Endodermal cell (in vitro differentiated cells): ENCODE results near the gene MCF2L2. TPM values are rescaled to one million over a fixed set of nuclear protein-coding genes. Genes with fewer than 3 reads are reported as not detected.

Experiments used
- DNase-seq: peaks from one replicate; pipeline ENCODE4 v3.0.0-alpha.2; 2017
- H3K27ac ChIP-seq: 2 replicates; pipeline ENCODE4 v1.5.1; 2013; ENCODE audit warnings: mild to moderate bottlenecking, low read depth, low read length, moderate library complexity
- H3K27me3 ChIP-seq: 2 replicates; pipeline ENCODE4 v1.6.1; 2013; ENCODE audit warnings: mild to moderate bottlenecking, low read length, moderate library complexity; ENCODE audit not compliant: insufficient read depth, control insufficient read depth, poor library complexity, severe bottlenecking
- H3K36me3 ChIP-seq: 2 replicates; pipeline ENCODE4 v1.7.0; 2013; ENCODE audit warnings: mild to moderate bottlenecking, low read length, moderate library complexity; ENCODE audit not compliant: control insufficient read depth, insufficient read depth
- H3K4me1 ChIP-seq: one replicate; pipeline ENCODE4 v1.7.0; 2013; ENCODE audit warnings: low read length; ENCODE audit not compliant: control insufficient read depth, insufficient read depth
- H3K4me3 ChIP-seq: 2 replicates; pipeline ENCODE4 v1.5.1; 2013; ENCODE audit warnings: mild to moderate bottlenecking, low read length, moderate library complexity
- H3K9ac ChIP-seq: 2 replicates; pipeline ENCODE4 v1.6.1; 2013; ENCODE audit warnings: mild to moderate bottlenecking, low read length, moderate library complexity; ENCODE audit not compliant: poor library complexity, severe bottlenecking; ENCODE audit errors: extremely low read depth
- H3K9me3 ChIP-seq: 2 replicates; pipeline ENCODE4 v1.6.1; 2013; ENCODE audit warnings: mild to moderate bottlenecking, low read length, moderate library complexity; ENCODE audit not compliant: control insufficient read depth
- H3K27ac Mint-ChIP-seq: 2 replicates; pipeline ENCODE4 v1.8.0; 2020; ENCODE audit warnings: mixed read lengths
- H3K27me3 Mint-ChIP-seq: 2 replicates; pipeline ENCODE4 v1.8.0; 2021; ENCODE audit warnings: mild to moderate bottlenecking, mixed read lengths; ENCODE audit not compliant: insufficient read depth
- H3K36me3 Mint-ChIP-seq: 2 replicates; pipeline ENCODE4 v1.8.0; 2020; ENCODE audit warnings: low read depth, mixed read lengths
- H3K4me1 Mint-ChIP-seq: 2 replicates; pipeline ENCODE4 v1.8.0; 2020; ENCODE audit warnings: mixed read lengths
- H3K4me3 Mint-ChIP-seq: 2 replicates; pipeline ENCODE4 v1.8.0; 2020; ENCODE audit warnings: mild to moderate bottlenecking, moderate library complexity, mixed read lengths
- H3K9me3 Mint-ChIP-seq: 2 replicates; pipeline ENCODE4 v1.8.0; 2020; ENCODE audit warnings: mild to moderate bottlenecking, mixed read lengths
- WGBS, 2 experiments: methylation state at CpG; one replicate each; pipeline versions ENCODE4 v1.1.5 to v1.1.7; 2013; ENCODE audit warnings: missing lambda C conversion rate in 2 of 2, mixed read lengths in 1 of 2; ENCODE audit not compliant: insufficient coverage in 1 of 2, insufficient read length in 1 of 2; 5-methylcytosine and 5-hydroxymethylcytosine counted together
- total RNA-seq, 2 donors: library from RNA; stranded (reverse); fragmentation: NEBNext Ultra II Directional in 1 of 2; extraction: Animal tissue kit (Norgen Biotek cat#: 25700) in 1 of 2; gene quantifications; 2 replicates in 1 of 2; 3 replicates in 1 of 2; pipeline ENCODE4 v1.2.1, GENCODE V29; 2021
- TF ChIP-seq, protein P1 (sequence below): fragments of 200-600 bp; sonication (generic); conservative IDR thresholded peaks from 2 replicates; pipeline ENCODE4 v1.5.0; 2021; ENCODE audit warnings: antibody characterized with exemption, mild to moderate bottlenecking

Gene MCF2L2
- total RNA-seq, 2 donors from 2014 or later, result 72.6 to 86.5 TPM

DNA sequence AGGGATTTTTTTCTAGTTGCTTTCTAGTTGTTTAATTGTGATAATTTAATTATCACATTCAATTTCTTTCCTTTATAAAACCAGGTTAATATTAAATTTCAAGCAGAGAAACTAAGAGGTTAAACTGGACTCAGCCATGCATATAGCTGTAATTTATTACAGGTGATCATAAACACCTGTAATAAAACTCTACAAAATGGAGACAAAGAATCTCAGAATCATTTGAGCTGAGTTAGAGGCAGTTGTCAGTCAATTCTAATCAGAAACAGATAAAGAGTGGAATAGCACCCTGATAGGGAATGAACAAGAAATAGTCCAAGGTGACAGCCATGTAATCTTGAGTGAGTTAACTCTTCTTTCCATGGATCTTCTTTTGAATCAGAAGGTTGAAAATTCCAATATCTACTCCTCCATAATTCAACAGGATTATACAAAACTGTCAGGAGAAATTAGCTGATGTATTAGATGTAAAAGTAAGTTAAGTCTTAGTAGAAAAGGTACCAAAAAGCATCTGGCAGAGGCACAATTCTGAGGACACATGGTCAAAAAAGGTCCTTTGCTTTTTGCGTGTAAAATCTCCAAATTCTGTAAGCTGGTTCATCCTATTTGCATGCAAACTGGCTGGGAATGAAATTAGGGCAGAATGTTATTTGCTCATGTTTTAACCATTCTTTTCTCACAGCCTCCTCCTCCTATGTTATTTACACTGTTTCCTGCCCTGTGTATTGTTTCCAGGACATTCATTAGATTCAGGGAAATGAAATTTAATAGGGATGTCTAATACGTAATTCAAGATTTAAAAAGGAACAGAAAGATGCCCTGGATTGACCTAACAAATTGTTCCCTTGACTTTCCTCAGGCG, 214.8 kb downstream of the MCF2L2 start:
- no peak for DNase-seq
- no peak overlapping the region for H3K9ac ChIP-seq
- no peaks in the 10 kb centered on the region for H3K27me3 ChIP-seq
- H3K4me1 ChIP-seq, result peaks cover 14% of the 10 kb centered on the region
- peaks cover 38% of the 10 kb centered on the region for H3K9me3 ChIP-seq
- H3K27me3 Mint-ChIP-seq, result no peaks in the 10 kb centered on the region
- H3K36me3 Mint-ChIP-seq, result peaks cover 81% of the 10 kb centered on the region
- H3K4me3 ChIP-seq, result peak overlapping the region; percentile 26
- TF ChIP-seq, protein P1, sequence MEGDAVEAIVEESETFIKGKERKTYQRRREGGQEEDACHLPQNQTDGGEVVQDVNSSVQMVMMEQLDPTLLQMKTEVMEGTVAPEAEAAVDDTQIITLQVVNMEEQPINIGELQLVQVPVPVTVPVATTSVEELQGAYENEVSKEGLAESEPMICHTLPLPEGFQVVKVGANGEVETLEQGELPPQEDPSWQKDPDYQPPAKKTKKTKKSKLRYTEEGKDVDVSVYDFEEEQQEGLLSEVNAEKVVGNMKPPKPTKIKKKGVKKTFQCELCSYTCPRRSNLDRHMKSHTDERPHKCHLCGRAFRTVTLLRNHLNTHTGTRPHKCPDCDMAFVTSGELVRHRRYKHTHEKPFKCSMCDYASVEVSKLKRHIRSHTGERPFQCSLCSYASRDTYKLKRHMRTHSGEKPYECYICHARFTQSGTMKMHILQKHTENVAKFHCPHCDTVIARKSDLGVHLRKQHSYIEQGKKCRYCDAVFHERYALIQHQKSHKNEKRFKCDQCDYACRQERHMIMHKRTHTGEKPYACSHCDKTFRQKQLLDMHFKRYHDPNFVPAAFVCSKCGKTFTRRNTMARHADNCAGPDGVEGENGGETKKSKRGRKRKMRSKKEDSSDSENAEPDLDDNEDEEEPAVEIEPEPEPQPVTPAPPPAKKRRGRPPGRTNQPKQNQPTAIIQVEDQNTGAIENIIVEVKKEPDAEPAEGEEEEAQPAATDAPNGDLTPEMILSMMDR, result no peak
- no peak overlapping the region for H3K27ac ChIP-seq
- H3K9me3 Mint-ChIP-seq, result peaks cover 14% of the 10 kb centered on the region
- no peak overlapping the region for H3K27ac Mint-ChIP-seq
- WGBS, 2 experiments, result 91 to 100% methylated on average over 2 to 3 of the region's 3 CpGs
- H3K4me1 Mint-ChIP-seq, result peaks cover 14% of the 10 kb centered on the region
- peaks cover 66% of the 10 kb centered on the region for H3K36me3 ChIP-seq
- no peak overlapping the region for H3K4me3 Mint-ChIP-seq

DNA sequence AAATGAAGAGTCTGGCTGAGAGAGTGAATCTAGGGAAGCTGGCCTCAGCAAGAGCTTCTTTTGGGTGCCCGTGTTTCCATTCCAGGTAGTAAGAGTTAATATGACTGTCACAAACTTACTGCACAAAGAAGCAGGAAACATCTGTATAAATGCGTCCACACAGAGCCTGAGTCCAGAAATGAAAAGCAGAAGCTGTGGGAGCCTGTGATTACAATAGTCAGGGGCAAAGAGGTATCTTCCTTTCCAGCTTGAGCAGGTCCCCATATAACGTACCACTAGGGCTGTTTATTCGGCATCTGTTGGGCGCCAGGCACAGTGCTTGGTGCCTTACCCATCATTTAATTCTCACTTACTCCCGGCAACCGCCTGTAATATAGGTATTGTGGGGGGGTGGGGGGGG, 215.9 kb downstream of the MCF2L2 start:
- TF ChIP-seq, protein P1, result no peak
- H3K4me3 Mint-ChIP-seq, result no peak overlapping the region
- Histone ChIP-seq H3K9ac (no peak overlapping the region), H3K4me1 (peaks cover 14% of the 10 kb centered on the region), H3K27ac (no peak overlapping the region), H3K4me3 (no peak overlapping the region), H3K9me3 (peaks cover 49% of the 10 kb centered on the region), H3K27me3 (no peaks in the 10 kb centered on the region), H3K36me3 (peaks cover 77% of the 10 kb centered on the region)
- peaks cover 14% of the 10 kb centered on the region for H3K4me1 Mint-ChIP-seq
- 83 to 91% methylated on average over 2 to 5 of the region's 7 CpGs for WGBS, 2 experiments
- H3K27me3 Mint-ChIP-seq, result no peaks in the 10 kb centered on the region
- DNase-seq, result no peak
- peaks cover 84% of the 10 kb centered on the region for H3K36me3 Mint-ChIP-seq
- no peak overlapping the region for H3K27ac Mint-ChIP-seq
- peaks cover 23% of the 10 kb centered on the region for H3K9me3 Mint-ChIP-seq

DNA sequence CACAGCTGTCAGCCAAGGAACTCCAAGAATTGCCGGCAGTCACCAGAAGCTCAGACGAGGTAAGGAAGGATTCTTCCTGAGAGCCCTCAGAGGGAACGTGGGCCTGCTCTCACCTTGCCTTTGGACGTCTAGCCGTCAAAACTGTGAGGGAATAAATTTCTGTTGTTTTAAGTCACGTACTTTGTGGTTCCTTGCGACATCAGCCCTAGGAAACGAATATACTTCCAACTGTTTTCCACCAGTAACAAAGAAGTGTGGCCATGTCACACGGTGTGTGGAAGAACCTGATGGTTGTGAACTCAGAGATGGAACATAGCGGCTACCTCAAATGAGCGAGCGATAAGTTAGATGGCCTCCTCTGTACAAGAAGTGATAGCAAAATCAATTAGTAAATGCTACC, 216.3 kb downstream of the MCF2L2 start:
- Histone ChIP-seq H3K27me3 (no peaks in the 10 kb centered on the region), H3K9me3 (peaks cover 54% of the 10 kb centered on the region), H3K4me1 (peaks cover 14% of the 10 kb centered on the region), H3K4me3 (no peak overlapping the region), H3K36me3 (peaks cover 81% of the 10 kb centered on the region), H3K27ac (no peak overlapping the region), H3K9ac (no peak overlapping the region)
- Mint-ChIP-seq H3K36me3 (peaks cover 87% of the 10 kb centered on the region), H3K9me3 (peaks cover 26% of the 10 kb centered on the region), H3K27me3 (no peaks in the 10 kb centered on the region), H3K4me1 (peaks cover 14% of the 10 kb centered on the region), H3K4me3 (no peak overlapping the region), H3K27ac (no peak overlapping the region)
- TF ChIP-seq, protein P1, result no peak
- no peak for DNase-seq
- WGBS, 2 experiments, result 85 to 89% methylated on average over 12 of the region's 12 CpGs
